PC-9 (cell line): ENCODE results near the gene TERB1.

ENCODE experiments used
- CTCF ChIP-seq: fragments of 200-600 bp; sonication (generic); conservative IDR thresholded peaks from 2 replicates; pipeline ENCODE4 v1.6.1; 2017; ENCODE audit warnings: mixed run types, antibody characterized with exemption, mild to moderate bottlenecking, moderate library complexity
- EZH2 ChIP-seq: fragments of 200-600 bp; sonication (generic); IDR thresholded peaks from 2 replicates; pipeline ENCODE4 v1.8.0; 2017; ENCODE audit warnings: antibody characterized with exemption, low read depth

- TF ChIP-seq CTCF (no peak), EZH2 (no peak)
Measured at GRCh38 chr16:66849021-66849420, 47.6 kb upstream of the TERB1 start.
